ENCODE results near the gene RNF43. TPM values are rescaled to one million over a fixed set of nuclear protein-coding genes. Genes with fewer than 3 reads are reported as not detected.
"Not testable (repeated sequence)": the region's sequence is repeated elsewhere in the genome, so short reads cannot be mapped to it uniquely, and the experiment has no call there.

Gene RNF43
- polyA plus RNA-seq, 1 donor, result 29.9 TPM

GRCh38 chr17:58410714-58411407, 6.5 kb downstream of the RNF43 start:
- Histone ChIP-seq H3K4me1 (ENCODE audit: control insufficient read depth, insufficient read depth, low read length) (peaks cover 17% of the 10 kb centered on the region), H3K4me3 (ENCODE audit: low read length) (no peak overlapping the region), H3K27me3 (ENCODE audit: control insufficient read depth, insufficient read depth, low read length) (no peaks in the 10 kb centered on the region), H3K9me3 (ENCODE audit: control insufficient read depth, low read depth, low read length) (no peaks in the 10 kb centered on the region), H3K36me3 (ENCODE audit: control insufficient read depth, insufficient read depth, low read length) (peaks cover 3% of the 10 kb centered on the region), H3K27ac (ENCODE audit: low read length) (no peak overlapping the region)
- no peak for DNase-seq

GRCh38 chr17:58409432-58409831, 7.9 kb downstream of the RNF43 start:
- no CpG with 5 or more reads among the region's 5 CpGs for WGBS (ENCODE audit: insufficient coverage, low lambda C conversion rate)
- Histone ChIP-seq H3K27ac (ENCODE audit: low read length) (no peak overlapping the region), H3K4me3 (ENCODE audit: low read length) (no peak overlapping the region)

GRCh38 chr17:58403311-58403710, 14.0 kb downstream of the RNF43 start:
- no peak overlapping the region for H3K4me3 ChIP-seq (ENCODE audit: low read length)
- H3K9me3 ChIP-seq (ENCODE audit: control insufficient read depth, low read depth, low read length), result no peaks in the 10 kb centered on the region
- H3K27ac ChIP-seq (ENCODE audit: low read length), result no peak overlapping the region
- 50% methylated on average over 3 of the region's 6 CpGs for WGBS (ENCODE audit: insufficient coverage, low lambda C conversion rate)
- peaks cover 2% of the 10 kb centered on the region for H3K36me3 ChIP-seq (ENCODE audit: control insufficient read depth, insufficient read depth, low read length)
- DNase-seq, result no peak
- H3K27me3 ChIP-seq (ENCODE audit: control insufficient read depth, insufficient read depth, low read length), result no peaks in the 10 kb centered on the region
- H3K4me1 ChIP-seq (ENCODE audit: control insufficient read depth, insufficient read depth, low read length), result peaks cover 16% of the 10 kb centered on the region

More at GRCh38 chr17:58409432-58409831, 7.9 kb downstream of the RNF43 start:
- Histone ChIP-seq H3K36me3 (ENCODE audit: control insufficient read depth, insufficient read depth, low read length) (peaks cover 3% of the 10 kb centered on the region), H3K27me3 (ENCODE audit: control insufficient read depth, insufficient read depth, low read length) (no peaks in the 10 kb centered on the region), H3K4me1 (ENCODE audit: control insufficient read depth, insufficient read depth, low read length) (peaks cover 14% of the 10 kb centered on the region), H3K9me3 (ENCODE audit: control insufficient read depth, low read depth, low read length) (no peaks in the 10 kb centered on the region)
- no peak for DNase-seq

- WGBS (ENCODE audit: insufficient coverage, low lambda C conversion rate), result no CpG with 5 or more reads among the region's 1 CpG
These were observed 14.7 kb downstream of the RNF43 start for GRCh38 chr17:58402679-58403078.

GRCh38 chr17:58402047-58402446, 15.3 kb downstream of the RNF43 start:
- DNase-seq, result no peak
- no peaks in the 10 kb centered on the region for H3K27me3 ChIP-seq (ENCODE audit: control insufficient read depth, insufficient read depth, low read length)
- peaks cover 19% of the 10 kb centered on the region for H3K4me1 ChIP-seq (ENCODE audit: control insufficient read depth, insufficient read depth, low read length)
- no peak overlapping the region for H3K4me3 ChIP-seq (ENCODE audit: low read length)
- H3K9me3 ChIP-seq (ENCODE audit: control insufficient read depth, low read depth, low read length), result no peaks in the 10 kb centered on the region
- H3K27ac ChIP-seq (ENCODE audit: low read length), result no peak overlapping the region
- peaks cover 2% of the 10 kb centered on the region for H3K36me3 ChIP-seq (ENCODE audit: control insufficient read depth, insufficient read depth, low read length)

More at GRCh38 chr17:58402679-58403078, 14.7 kb downstream of the RNF43 start:
- DNase-seq, result no peak
- no peak overlapping the region for H3K4me3 ChIP-seq (ENCODE audit: low read length)
- H3K27ac ChIP-seq (ENCODE audit: low read length), result no peak overlapping the region
- H3K4me1 ChIP-seq (ENCODE audit: control insufficient read depth, insufficient read depth, low read length), result peaks cover 19% of the 10 kb centered on the region
- H3K27me3 ChIP-seq (ENCODE audit: control insufficient read depth, insufficient read depth, low read length), result no peaks in the 10 kb centered on the region
- H3K9me3 ChIP-seq (ENCODE audit: control insufficient read depth, low read depth, low read length), result no peaks in the 10 kb centered on the region
- peaks cover 2% of the 10 kb centered on the region for H3K36me3 ChIP-seq (ENCODE audit: control insufficient read depth, insufficient read depth, low read length)

- H3K4me1 ChIP-seq (ENCODE audit: control insufficient read depth, insufficient read depth, low read length), result peaks cover 21% of the 10 kb centered on the region
- no peak overlapping the region for H3K27ac ChIP-seq (ENCODE audit: low read length)
- H3K9me3 ChIP-seq (ENCODE audit: control insufficient read depth, low read depth, low read length), result no peaks in the 10 kb centered on the region
- H3K4me3 ChIP-seq (ENCODE audit: low read length), result no peak overlapping the region
- no peak for DNase-seq
- WGBS (ENCODE audit: insufficient coverage, low lambda C conversion rate), result 0% methylated on average over 1 of the region's 2 CpGs
- no peaks in the 10 kb centered on the region for H3K27me3 ChIP-seq (ENCODE audit: control insufficient read depth, insufficient read depth, low read length)
- peaks cover 2% of the 10 kb centered on the region for H3K36me3 ChIP-seq (ENCODE audit: control insufficient read depth, insufficient read depth, low read length)
These were observed 16.0 kb downstream of the RNF43 start for GRCh38 chr17:58401287-58401686.

GRCh38 chr17:58400826-58401225, 16.5 kb downstream of the RNF43 start:
- no peak overlapping the region for H3K27ac ChIP-seq (ENCODE audit: low read length)

GRCh38 chr17:58399974-58400373, 17.4 kb downstream of the RNF43 start:
- Histone ChIP-seq H3K4me1 (ENCODE audit: control insufficient read depth, insufficient read depth, low read length) (peaks cover 34% of the 10 kb centered on the region), H3K27ac (ENCODE audit: low read length) (no peak overlapping the region), H3K4me3 (ENCODE audit: low read length) (no peak overlapping the region), H3K36me3 (ENCODE audit: control insufficient read depth, insufficient read depth, low read length) (peaks cover 2% of the 10 kb centered on the region), H3K27me3 (ENCODE audit: control insufficient read depth, insufficient read depth, low read length) (no peaks in the 10 kb centered on the region), H3K9me3 (ENCODE audit: control insufficient read depth, low read depth, low read length) (no peaks in the 10 kb centered on the region)
- 100% methylated on average over 1 of the region's 3 CpGs for WGBS (ENCODE audit: insufficient coverage, low lambda C conversion rate)
- DNase-seq, result no peak

More at GRCh38 chr17:58400826-58401225, 16.5 kb downstream of the RNF43 start:
- Histone ChIP-seq H3K27me3 (ENCODE audit: control insufficient read depth, insufficient read depth, low read length) (no peaks in the 10 kb centered on the region), H3K36me3 (ENCODE audit: control insufficient read depth, insufficient read depth, low read length) (peaks cover 2% of the 10 kb centered on the region), H3K4me3 (ENCODE audit: low read length) (no peak overlapping the region), H3K9me3 (ENCODE audit: control insufficient read depth, low read depth, low read length) (no peaks in the 10 kb centered on the region), H3K4me1 (ENCODE audit: control insufficient read depth, insufficient read depth, low read length) (peaks cover 26% of the 10 kb centered on the region)
- no peak for DNase-seq

GRCh38 chr17:58398574-58399266, 18.6 kb downstream of the RNF43 start:
- H3K4me3 ChIP-seq (ENCODE audit: low read length), result no peak overlapping the region
- peak overlapping the region; percentile 52 for H3K27ac ChIP-seq (ENCODE audit: low read length)
- no peaks in the 10 kb centered on the region for H3K9me3 ChIP-seq (ENCODE audit: control insufficient read depth, low read depth, low read length)
- no peaks in the 10 kb centered on the region for H3K27me3 ChIP-seq (ENCODE audit: control insufficient read depth, insufficient read depth, low read length)
- WGBS (ENCODE audit: insufficient coverage, low lambda C conversion rate), result no CpG with 5 or more reads among the region's 3 CpGs
- peaks cover 46% of the 10 kb centered on the region for H3K4me1 ChIP-seq (ENCODE audit: control insufficient read depth, insufficient read depth, low read length)
- H3K36me3 ChIP-seq (ENCODE audit: control insufficient read depth, insufficient read depth, low read length), result peaks cover 2% of the 10 kb centered on the region
- peak in 1 of 2 donors; percentile 78 for DNase-seq

- not testable (repeated sequence) for DNase-seq; H3K27ac ChIP-seq (ENCODE audit: low read length); H3K36me3 ChIP-seq (ENCODE audit: control insufficient read depth, insufficient read depth, low read length); H3K9me3 ChIP-seq (ENCODE audit: control insufficient read depth, low read depth, low read length); H3K27me3 ChIP-seq (ENCODE audit: control insufficient read depth, insufficient read depth, low read length); H3K4me3 ChIP-seq (ENCODE audit: low read length)
- H3K4me1 ChIP-seq (ENCODE audit: control insufficient read depth, insufficient read depth, low read length), result peaks cover 49% of the 10 kb centered on the region
- 100% methylated on average over 1 of the region's 5 CpGs for WGBS (ENCODE audit: insufficient coverage, low lambda C conversion rate)
These were observed 19.9 kb downstream of the RNF43 start for GRCh38 chr17:58397421-58397820.

GRCh38 chr17:58396173-58396572, 21.2 kb downstream of the RNF43 start:
- H3K27me3 ChIP-seq (ENCODE audit: control insufficient read depth, insufficient read depth, low read length), result no peaks in the 10 kb centered on the region
- peaks cover 57% of the 10 kb centered on the region for H3K4me1 ChIP-seq (ENCODE audit: control insufficient read depth, insufficient read depth, low read length)
- H3K9me3 ChIP-seq (ENCODE audit: control insufficient read depth, low read depth, low read length), result no peaks in the 10 kb centered on the region
- no peak for DNase-seq
- H3K36me3 ChIP-seq (ENCODE audit: control insufficient read depth, insufficient read depth, low read length), result no peaks in the 10 kb centered on the region
- H3K27ac ChIP-seq (ENCODE audit: low read length), result no peak overlapping the region
- no peak overlapping the region for H3K4me3 ChIP-seq (ENCODE audit: low read length)
- WGBS (ENCODE audit: insufficient coverage, low lambda C conversion rate), result 73% methylated on average over 4 of the region's 4 CpGs
